Measurements from ENCODE around the gene SH3BP4. TPM values are rescaled to one million over a fixed set of nuclear protein-coding genes. Genes with fewer than 3 reads are reported as not detected.

The SH3BP4 gene
- total RNA-seq, 1 experiment from 2014 or later: 20.2 TPM

DNA sequence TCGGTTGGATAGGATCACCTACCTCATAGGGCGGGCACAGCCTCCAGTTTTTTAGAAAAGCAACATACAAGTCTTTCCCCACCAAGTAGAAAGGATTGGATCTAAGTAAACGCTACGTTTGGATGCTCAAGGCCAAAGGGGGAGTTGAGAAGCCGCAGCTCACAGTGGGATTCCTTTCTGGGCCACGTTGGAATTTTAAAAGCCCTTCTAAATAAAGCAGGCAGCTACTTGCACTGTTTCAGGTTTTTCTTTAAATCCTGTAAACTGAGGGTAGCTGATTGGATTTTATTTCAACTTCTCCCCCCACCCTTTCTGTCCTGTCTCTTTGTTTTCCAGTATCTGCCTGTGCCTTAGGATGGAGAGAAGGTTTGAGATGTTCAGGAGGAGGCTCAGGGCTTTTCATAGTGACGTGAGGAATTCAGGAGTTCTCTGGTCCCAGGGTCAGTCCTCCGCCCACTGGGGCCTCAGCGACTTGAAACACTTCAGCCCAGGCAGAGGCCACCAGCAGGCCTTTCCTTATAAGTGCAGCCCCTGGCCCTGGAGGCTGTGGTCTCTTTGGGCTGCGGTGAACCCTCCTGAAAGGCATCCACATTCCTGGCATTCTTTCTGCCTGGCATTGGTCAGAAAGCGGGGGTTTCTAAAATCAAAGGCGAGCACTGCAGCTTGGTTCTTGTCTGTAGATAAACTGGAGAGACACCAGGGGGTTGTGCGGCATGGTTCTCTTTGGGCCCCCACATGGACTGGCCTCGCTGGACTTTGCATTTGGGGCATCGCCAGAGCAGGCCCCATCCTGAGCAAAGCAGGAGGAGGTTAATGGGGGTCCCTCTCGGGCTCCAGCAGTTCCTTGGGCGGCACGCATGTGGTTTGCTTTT lies 44.5 kb downstream of the SH3BP4 start:
- peak; percentile 82 for DNase-seq (ENCODE audit: low read depth)

DNA sequence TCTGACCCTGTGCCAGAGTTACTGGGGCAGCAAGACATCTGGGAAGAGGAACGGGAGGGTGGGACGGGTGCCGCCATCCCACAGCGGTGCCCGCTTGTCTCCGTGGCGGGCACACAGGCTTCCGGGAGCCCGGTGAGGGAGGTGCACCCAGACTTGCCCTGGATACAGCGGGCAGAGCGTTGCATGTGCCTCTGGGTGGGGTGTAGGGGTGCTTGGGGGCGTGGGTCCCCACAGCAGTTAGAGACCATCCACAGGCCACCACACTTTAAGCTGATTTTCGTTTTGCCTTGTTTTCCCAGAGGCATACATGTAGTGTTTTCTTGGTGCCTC lies 45.1 kb downstream of the SH3BP4 start:
- DNase-seq (ENCODE audit: low read depth): no peak

DNA sequence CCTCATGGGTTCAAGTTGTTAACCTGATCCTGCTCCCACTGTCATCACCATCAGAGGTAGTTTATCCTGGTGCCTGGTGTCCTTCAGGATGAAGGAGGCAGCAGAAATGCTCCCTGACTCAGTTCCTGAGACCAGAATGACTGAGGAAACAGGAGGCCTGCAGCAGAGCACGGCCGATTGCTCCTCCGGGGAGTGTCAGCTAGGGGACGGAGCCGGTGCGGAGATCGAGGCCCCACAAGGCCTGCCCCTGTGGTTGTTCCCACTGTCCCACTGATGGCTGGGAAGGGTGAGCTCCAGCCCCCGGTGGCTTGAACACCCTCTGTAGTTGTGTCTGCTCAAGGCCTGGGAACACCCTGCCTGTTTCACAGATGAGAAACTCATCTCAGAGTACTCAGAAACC lies 45.6 kb downstream of the SH3BP4 start:
- no peak for DNase-seq (ENCODE audit: low read depth)

DNA sequence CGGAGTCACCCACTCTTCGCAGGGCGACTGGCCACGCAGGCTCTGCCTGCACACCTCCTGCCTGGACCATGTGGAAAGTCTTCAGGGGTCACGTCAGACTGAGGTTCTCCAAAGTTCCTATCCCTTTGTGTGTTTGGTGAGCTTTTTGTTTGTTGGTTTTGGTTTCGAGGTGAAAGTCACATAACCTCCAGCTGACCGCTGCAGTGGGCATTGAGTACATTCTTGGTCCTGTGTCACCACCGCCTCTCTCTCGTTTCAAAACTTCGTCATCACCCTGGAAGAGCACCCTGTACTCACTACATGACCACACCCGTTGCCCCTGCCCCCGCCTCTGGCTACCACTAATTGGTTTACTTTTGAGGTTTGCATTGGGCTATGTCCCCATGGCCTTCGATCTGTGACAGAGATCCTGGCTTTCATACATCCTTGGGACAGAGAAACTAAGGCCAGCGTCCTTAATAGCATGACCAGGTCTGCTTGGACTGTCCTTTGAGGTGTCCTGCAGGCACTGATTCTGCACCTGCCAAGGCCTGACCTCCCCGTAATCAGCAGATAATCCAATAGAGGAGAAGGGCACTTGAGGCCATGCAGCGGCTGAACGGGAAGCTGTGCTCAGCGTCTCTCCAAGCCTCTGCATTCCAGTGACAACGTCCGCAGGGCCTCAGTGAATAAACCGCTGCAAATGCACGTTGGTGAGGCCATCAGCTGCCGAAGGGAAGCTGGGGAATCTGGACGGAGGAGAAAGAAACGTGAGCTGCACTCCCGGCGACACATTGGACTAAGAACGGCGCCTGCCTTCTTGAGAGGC lies 46.8 kb downstream of the SH3BP4 start:
- no peak for DNase-seq (ENCODE audit: low read depth)

DNA sequence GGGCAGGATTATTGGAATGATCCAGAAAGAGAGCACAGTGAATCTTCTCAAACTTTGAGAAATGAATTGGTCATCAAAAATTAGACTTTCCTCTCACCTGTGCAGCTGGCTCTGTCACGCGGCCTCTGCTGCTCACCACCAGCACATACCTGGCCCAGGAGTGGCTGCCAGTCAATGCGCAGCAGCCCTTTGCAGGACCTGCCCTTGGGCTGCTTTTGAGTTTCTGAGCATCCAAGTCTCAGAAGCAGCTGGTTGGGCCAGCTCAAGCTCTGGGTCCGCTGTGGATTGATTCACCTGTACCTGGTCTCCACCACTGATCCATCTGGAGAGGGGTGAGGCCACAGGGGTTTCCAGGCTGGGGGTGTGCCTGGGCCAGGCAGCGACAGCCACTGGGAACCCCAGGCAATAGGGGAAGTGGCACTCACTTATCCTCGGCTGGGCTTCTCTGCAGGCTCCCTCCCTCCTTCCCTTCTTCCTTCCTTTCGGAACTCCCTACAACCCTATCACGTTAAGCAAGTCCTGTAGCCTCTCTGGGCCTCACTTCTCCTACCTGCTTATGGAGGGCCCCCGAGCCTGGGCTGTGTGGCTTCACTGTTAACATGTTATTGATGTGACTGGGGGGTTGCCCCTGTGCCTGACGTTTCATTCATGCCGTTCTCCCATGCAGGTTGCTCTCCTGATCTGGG lies 48.1 kb downstream of the SH3BP4 start:
- DNase-seq (ENCODE audit: low read depth): no peak

DNA sequence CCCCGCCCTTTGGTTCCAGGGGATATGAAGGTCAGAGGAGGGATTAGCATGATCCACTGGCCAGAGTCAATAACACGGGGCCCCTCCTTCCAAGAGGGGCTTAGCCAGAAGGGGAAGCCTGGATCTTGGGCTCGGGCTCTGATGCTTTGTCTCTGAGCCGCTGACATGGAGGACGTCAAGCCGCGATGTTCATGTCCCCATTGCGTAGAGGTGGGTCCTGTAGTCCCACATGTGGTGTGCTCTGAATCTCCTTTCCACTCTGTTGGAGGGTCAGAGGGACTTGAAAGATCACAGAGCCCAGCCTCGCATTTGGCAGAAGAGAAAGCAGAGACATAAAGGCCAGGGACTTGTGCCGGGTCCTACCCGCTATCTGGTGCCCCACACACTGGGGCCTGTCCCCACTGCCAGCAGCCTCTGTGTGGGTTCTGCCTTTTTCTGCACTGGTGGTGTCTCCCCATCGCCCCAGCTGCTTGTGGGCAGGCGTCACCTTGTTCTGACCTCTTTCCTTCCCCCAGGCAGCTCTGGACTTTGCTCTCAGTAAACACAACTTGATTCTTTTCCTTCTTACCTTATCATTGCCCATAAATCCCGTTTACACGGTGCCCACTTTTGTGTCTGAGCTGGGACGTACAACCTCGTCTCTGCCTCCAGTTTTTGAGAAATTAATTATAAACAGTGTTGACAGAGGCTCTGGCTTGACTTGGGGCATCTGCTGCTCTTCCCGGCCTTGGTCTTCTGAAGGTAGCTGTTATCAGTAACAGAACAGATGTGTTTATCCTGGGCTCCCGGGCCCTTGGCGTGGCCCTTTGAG lies 48.8 kb downstream of the SH3BP4 start:
- DNase-seq (ENCODE audit: low read depth): no peak

DNA sequence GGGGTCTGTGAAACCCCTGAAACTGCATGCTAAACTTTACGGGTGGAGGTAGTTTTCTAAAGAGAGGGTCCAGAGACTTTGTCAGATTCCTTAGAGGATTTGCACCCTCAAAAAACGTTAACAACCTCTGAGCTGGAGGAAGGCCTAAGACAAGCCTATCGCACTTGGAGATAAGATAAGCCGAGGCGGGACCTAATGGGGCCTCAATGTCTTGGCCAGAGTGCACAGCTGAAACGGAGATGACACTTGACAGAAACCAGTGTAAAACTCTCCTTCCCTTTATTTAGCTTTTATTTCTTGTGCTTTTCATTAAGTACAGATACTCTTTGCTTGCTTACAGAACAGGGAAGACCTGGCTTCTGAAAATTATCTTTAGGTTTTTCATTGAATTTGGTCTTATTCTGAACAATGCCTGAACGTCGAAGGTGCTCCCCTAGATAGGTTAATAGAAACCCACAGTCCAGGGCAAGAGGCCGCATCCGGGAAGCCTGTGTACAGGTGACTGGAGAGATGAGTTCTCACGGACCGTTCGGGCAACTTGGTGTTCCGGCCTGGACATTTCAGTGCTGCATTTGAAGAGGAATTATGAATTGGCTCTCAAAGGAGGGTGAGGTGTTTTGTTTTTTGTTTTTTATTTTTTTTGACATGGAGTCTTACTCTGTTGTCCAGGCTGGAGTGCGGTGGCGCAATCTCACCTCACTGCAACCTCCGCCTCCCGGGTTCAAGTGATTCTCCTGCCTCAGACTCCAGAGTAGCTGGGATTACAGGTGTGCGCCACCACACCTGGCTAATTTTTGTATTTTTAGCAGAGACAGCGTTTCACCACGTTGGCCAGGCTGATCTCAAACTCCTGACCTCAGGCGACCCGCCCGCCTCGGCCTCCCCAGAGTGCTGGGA lies 49.7 kb downstream of the SH3BP4 start:
- DNase-seq (ENCODE audit: low read depth): no peak

DNA sequence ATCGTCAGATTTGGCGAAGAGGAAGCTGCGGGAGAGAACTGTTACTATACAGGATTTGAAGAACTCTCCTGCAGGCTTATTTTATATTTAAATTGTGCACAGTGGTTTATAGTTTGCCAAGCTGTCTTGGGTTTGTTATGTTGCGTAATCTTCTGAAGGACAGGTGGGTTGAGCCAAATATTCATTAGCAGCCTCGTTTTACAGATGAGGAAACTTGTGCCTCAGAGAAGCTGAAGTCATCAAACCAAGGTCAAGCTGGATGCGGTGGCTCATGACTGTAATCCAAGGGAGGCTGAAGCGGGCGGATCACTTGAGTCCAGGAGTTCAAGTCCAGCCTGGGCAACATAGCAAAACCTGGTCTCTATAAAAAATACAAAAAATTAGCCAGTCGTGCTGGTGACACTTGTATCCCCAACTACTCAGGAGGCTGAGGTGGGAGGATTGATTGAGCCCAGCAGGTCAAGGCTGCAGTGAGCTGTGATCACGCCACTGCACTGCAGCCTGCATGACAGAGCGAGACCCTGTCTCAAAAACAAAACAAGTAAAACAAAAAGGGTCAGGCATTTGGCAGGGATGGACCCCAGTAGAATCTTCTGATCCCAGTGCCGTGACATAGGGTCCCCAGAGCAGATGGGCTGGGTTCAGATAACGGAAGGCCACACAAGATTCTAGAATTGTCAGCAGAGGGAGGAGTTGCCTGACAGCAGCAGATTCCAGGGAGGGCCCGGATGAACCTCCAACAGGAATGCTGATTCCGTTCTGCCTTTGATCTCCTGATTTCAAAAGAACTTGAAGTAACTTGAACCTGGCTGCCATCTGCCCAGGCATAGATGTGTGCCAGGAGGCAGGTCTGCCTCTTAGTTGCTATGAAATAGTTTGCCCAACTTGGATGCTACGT lies 50.6 kb downstream of the SH3BP4 start:
- DNase-seq (ENCODE audit: low read depth): no peak

DNA sequence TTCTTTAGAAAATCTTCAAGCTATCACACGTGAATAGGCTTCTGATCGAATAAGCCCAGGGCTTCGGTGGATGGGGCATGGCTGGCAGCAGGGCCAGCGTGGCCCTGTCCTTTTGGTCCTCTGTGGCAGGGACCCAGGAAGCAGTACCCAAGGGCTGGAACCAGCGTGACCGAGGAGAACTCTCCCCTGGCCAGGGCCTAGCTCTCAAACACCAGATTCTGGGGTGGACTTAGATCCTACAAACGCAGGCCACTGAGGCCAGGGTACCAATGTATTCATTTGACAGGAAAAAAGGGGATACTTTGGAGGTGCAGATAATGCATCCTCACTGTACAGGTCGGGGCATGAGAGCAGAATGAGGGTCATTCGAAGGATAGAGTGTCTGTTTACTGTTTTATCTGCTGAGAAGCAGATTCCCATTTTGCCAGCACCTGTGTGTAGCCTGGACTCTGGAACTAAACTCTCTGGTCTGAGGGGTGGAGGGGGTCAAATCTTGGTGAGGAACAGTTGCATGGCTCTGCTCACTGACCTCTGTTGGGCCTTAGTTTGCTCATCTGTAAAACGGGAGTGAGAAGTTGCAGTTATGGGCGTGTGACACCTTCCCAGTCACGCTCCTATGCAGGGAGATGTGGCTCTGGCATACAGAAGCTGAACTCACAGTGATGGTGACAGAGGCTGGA lies 51.4 kb downstream of the SH3BP4 start:
- no peak for DNase-seq (ENCODE audit: low read depth)

DNA sequence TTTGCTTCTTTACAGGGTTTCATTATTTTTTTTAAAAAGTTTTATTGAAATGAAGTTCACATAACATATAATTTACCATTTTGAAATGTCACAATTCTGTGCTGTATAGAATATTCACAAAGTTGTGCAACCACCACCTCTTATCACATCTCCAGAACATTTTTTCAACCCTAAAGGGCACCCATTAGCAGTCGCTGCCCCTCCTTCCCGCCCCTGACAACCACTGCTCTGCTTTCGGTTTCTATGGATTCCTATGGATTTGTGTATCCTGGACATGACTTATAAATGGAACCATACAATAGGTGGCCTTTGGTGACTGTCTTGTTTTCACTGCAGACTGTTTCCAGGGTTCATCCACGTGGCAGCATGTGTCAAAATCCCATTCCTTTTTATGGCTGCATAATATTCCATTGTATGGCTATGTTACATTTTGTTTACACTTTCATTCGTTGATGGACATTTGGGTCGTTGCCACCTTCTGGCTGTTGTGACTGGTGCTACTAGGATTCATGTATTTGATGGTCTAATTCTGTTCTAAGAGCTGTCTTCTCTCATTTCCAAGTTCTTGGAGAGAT lies 52.6 kb downstream of the SH3BP4 start:
- no peak for DNase-seq (ENCODE audit: low read depth)

DNA sequence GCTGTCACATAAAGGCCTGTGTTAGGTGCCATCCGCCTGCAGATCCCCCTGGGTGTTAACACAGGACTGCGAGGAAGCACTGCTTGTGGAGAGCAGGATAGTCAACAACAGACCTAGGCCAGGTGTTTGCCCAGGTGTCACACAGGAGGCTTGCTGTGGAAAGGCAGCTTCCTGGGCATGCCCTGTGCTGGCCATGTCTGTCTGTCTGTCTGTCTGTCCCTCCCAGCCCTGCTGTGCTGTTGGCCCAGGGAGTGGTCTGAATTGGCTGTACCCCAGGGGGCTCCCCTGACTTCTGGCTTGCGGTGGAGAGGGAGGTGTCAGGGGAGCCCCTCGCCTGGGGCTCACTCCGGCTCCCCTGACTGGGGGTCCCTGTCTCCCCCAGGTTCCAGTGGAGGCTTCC lies 53.2 kb downstream of the SH3BP4 start:
- DNase-seq (ENCODE audit: low read depth): no peak

DNA sequence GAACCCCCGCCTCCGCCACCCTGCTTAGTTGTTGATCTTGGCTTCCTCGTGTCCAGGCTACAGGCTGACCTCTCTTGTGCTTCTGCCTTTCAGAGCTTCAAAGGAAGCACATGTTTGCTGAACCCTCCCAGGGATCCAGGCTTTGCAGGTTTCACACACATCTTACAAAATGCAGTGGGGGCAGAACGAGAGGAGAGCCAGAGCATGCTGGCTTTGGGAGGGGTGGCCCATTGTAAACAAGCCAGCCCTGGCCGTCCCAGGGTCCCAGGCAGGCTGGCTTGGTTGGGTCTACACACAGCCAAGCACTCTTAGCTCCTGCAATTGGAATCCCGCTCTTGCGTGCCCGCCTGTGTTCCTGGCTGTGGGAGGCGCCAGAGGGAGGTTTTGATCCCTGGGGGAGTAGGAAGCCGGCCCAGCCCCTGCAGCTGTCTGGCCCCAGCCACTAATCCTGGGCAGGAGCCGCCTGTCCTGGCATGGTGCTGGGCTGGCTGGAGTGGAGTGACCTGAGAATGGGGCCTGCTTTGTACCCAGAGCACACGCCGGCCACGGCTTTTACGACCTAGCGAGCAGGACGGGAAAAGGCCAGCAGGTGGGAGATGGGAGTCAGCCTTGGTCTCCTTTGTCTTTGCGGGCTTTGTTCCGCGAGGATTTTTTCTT lies 53.9 kb downstream of the SH3BP4 start:
- DNase-seq (ENCODE audit: low read depth): no peak

DNA sequence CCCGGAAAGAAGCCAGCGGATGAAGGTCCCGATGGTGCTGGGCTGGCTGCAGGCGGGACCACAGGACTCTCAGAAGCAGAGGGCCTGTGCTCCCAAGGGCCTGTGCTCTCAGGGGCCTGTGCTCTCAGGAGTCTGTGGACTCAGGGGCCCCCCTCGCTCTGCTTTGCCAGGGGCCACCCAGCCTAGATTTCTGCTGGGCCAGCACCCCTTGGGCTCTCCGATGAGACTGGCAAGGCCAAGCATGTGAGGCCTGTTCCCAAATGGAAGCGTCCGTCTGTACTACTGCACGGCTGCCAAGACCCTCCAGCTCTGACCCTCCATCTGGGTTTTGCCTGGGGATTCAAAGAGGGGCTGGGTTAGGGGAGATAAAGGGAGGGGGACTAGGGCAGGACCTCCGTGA lies 54.6 kb downstream of the SH3BP4 start:
- DNase-seq (ENCODE audit: low read depth): no peak

DNA sequence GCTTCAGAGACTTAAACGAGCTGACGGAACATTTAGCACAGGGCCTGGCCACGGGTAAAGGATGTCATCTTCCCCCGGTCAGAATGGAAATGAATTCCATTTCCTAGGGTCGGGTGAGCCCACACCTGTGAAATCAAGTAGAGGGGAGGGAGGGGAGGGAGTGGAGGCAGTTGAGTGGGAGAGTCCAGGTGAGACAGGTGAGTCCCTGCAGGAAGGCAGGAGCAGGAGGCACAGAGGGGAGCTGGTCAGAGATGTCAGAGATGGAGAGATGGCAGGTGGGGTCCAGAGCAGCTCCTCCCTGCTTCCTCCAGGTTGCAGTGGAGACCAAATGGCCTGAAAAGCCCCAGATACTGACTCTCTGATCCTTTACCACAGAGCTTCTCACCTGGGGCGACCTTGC lies 55.2 kb downstream of the SH3BP4 start:
- DNase-seq (ENCODE audit: low read depth): no peak

DNA sequence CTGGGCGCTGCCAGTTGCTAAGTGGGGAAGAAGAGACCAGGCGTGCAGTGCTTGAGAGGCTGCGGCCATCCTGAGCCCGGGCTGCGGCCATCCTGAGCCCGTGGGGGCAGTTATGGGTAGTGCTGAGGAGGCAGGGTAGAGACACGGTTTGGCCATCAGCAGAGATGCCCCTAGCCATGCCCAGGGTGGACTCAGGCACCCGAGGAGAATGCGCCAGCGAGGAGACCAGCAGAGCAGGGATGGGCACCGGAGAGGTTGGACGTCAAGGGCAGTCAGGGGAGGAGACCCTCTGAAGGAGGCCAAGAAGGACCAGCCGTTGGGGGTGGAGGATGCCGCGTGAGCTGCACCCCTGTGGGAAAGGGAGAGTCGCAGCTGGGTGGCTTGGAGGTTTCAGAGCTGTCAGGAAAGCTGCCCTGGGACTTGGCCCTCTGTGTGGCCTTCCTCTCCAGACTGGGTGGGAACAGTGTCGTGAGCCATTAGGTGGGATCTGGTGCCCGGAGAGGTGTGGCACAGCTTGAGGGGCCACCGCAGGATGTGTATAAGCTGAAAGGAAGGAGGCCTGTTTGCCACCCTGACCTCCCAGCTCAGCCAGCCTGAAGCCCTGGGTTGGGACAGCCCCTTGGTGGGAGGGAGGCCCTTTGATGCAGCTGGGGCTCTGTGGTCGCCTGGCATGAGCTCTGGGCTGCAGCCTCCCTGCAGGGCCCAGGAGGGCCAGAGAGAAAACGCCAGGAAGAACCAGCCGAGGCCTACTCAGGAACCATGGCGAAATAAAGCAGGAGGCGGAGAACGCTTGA lies 56.0 kb downstream of the SH3BP4 start:
- no peak for DNase-seq (ENCODE audit: low read depth)

DNA sequence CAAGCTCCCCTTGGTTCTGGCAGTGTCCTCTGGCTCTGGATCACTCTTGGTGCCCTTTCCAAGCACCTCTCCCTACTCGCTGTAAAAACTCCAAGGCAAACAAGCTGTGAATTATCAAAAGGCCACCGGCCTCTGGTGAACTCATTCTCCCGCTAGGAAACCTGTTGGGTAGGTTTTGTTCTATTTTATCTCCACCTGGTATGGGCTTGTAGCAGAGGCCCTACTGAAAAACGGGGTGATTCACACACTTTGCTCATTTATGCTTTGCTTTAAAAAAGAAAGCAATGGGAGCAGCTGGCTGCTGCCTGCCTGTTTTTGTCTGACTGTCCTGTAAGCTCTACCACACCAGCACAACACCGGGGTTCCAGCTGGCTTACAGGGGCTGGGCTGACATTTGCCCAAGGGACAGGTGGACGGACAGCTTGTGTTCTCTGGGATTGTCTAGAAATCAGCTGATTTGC lies 56.8 kb downstream of the SH3BP4 start:
- DNase-seq (ENCODE audit: low read depth): no peak

DNA sequence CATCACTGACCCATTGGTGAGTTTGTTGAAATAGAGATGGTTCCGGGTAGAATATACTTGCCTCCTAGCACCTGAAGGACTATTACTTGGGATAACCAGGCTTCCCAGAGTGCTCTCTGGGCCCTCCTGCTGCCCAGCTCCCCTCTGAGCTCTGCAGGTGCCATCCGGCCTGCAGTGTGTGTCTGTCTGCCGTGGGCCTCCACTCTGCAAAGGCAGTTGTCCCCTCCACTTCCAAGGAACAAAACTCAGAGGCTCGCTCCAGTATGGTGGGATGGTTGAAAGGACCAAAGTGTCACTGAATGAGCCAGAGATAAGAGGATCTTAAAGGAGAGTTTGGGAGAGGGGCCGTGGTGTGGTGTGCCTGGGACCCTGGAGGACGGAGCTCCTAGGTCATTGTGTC lies 57.3 kb downstream of the SH3BP4 start:
- no peak for DNase-seq (ENCODE audit: low read depth)
